GM18520 (cell line): ENCODE measurements around the gene TEX2.
"Not testable (repeated sequence)": the region's sequence is repeated elsewhere in the genome, so short reads cannot be mapped to it uniquely, and the experiment has no call there.

Source experiments
- ATAC-seq: cut with Tn5 transposase; IDR thresholded peaks from one replicate; pipeline ENCODE4 v1.9.1; 2021; ENCODE audit not compliant: unreplicated experiment

The TEX2 gene

GRCh38 chr17:64240741-64241347 is 22.2 kb downstream of the TEX2 start:
- ATAC-seq = no peak

DNA sequence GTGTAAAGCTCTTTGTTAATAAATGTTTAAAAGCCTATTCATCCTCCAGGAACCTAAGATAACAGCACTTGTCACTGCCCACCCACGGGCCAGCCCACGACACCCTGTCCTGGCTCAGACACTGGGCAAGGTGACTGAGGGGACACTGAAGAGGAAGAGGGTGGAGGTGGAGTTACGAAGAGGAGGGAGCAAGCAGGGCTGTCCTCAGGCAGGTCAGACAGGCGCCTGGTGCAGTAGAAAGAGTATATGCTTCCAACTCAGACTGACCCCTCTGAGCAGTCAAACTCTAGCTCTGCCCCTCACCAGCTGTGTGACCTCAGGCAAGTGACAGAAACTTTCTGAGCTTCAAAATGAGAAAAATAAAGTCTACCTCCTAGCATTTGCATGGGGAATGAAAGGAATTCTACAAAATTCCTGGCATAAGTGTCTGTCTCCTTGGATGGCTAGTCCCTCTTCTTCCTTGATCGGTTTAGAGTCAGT is 22.8 kb downstream of the TEX2 start:
- no peak for ATAC-seq

- not testable (repeated sequence) for ATAC-seq
Observed at GRCh38 chr17:64238449-64238848, 24.6 kb downstream of the TEX2 start.

DNA sequence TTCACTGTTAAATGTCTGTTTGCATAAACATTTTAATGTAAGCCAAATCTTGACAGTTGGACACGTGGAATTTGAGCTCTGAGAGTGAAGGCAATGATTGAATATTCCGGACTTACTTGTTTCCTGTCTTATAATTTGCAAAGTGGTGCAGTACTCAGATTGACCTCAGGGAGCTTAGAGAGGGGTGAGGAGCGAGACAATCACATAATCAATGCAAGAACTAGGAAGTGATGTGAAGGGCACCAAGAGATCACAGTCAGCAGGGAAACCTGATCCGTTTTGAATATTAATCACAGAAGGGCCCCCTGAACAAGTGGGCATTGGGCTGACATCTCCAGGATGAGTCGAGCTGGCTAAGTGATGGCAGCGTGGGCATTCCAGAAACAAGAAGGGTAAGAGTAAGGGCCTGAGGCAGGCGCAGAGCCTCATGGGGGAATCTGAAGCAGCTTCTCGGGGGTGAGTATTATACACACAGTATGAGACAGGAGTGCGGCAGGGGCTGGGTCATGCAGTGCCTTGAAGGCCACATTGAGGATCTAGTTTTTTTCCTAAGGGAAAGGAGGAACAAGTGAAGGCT is 26.1 kb downstream of the TEX2 start:
- no peak for ATAC-seq

- ATAC-seq = no peak
Observed at GRCh38 chr17:64234961-64235360, 28.1 kb downstream of the TEX2 start.

GRCh38 chr17:64232466-64233262 is 30.4 kb downstream of the TEX2 start:
- no peak for ATAC-seq

DNA sequence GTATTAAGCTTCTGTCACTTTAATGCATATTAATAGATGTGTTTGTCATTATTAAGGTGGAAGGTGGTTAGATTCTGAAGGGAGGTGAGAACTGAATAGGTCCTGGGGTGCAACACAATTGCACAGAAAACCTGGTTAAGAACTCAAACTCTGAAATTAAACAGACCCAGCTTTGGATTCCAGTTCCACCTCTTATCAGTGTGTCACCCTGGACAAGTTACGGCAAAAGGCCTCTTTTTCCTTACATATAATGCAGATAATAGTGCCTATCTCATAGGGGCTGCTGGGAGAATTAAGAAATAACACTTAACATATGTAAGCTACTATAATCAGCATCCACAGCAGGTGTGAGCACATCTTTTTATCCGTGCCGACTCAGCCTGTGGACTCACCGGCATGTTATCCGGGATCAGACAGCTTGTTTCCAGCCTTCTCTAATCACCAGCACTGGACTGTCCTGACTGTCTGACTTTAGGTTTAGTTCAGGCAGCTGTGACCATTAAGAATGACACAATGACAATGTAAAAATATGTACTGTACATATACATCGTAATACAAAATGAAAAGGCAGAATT is 31.4 kb downstream of the TEX2 start:
- no peak for ATAC-seq

GRCh38 chr17:64230791-64231408 is 32.2 kb downstream of the TEX2 start:
- ATAC-seq = no peak

- ATAC-seq = no peak
Observed at GRCh38 chr17:64229815-64230728, 33.0 kb downstream of the TEX2 start.

- ATAC-seq = no peak
Observed at GRCh38 chr17:64226132-64226531, 36.9 kb downstream of the TEX2 start.

GRCh38 chr17:64225410-64225809 is 37.6 kb downstream of the TEX2 start:
- ATAC-seq = no peak

DNA sequence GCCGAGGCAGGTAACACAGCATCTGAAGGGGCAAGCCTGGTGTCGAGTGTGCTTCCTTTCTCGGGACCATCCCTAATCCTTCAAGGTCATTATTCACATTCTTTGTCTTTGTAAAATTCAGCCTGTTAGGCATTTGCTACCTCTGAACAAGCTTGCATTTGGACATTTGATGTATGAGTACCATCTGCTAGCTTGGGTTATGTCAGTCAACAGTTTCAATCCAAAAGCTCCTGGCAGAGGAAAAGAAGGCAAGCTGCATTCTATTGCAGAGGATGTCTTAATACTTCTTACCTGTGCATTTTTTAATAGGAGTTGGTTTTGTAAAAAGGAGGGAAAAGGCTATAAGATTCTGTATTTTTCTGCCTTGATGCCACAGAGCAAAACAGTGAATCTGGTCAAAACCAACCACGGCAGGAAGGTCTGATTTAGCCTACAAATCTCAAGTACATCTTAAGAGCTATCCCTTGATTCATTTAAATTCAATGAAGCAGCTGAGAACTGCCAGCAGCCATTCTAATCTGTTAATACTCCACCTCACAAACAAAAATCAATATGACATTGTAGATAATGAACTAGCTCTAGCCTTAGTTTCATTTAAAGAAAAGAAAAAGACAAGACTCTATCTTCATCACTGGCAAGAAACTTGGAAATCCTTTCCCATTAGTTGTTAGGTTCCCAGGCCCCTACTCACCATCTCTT is 39.0 kb downstream of the TEX2 start:
- ATAC-seq = no peak

GRCh38 chr17:64223283-64223682 is 39.8 kb downstream of the TEX2 start:
- no peak for ATAC-seq

- no peak for ATAC-seq
Observed at GRCh38 chr17:64221679-64222078, 41.4 kb downstream of the TEX2 start.

DNA sequence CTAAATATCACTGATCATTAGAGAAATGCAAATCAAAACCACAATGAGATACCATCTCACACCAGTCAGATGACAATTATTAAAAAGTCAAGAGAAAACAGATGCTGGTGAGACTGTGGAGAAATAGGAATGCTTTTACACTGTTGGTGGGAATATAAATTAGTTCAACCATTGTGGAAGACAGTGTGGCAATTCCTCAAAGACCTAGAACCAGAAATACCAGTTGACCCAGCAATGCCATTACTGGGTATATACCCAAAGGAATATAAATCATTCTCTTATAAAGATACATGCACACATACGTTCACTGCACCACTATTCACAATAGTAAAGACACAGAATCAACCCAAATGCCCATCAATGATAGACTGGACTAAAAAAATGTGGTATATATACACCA is 42.5 kb downstream of the TEX2 start:
- ATAC-seq = not testable (repeated sequence)

GRCh38 chr17:64219571-64219970 is 43.5 kb downstream of the TEX2 start:
- no peak for ATAC-seq

- ATAC-seq = no peak
Observed at GRCh38 chr17:64218066-64218465, 45.0 kb downstream of the TEX2 start.

DNA sequence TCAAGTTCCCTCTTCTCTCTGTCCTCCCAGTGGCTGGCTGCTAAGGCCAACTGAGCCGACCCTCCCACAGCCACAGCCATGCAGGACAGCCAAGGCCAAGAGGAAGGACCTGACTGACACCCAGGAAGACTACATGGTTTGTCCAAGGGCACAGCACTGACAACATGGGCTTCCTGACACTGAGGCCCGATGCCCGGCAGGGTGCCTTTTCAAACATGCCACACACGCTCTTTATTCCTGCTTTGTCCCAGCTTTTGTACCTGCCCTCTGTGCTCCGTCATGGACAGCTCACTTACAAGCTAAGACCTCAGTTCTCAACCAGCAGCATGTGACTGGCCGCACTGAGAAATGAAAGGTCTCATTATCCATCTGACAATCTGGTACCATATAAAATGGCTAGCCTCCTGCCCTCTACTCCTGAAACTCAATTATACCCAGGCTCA is 45.8 kb downstream of the TEX2 start:
- no peak for ATAC-seq

- ATAC-seq = no peak
Observed at GRCh38 chr17:64216338-64217248, 46.5 kb downstream of the TEX2 start.
